K562 (cell line): Measurements from ENCODE around the gene SRCIN1.
A peak's percentile ranks its signal among the peaks of the same experiment; 100 is the strongest.

Experiments used
- NCOA6 ChIP-seq: fragments of 450-650 bp; IDR thresholded peaks from 2 replicates; pipeline ENCODE4 v1.6.1; 2017; ENCODE audit warnings: mild to moderate bottlenecking
- POLR2AphosphoS2 ChIP-seq: IDR thresholded peaks from 2 replicates; pipeline ENCODE4 v1.6.1; 2012; ENCODE audit warnings: low read length, improper control_type of control experiment
- SMC3 ChIP-seq: conservative IDR thresholded peaks from 2 replicates; pipeline ENCODE4 v1.6.1; 2011; ENCODE audit warnings: low read depth, low read length, improper control_type of control experiment; ENCODE audit not compliant: insufficient read depth
- TCF7L2 ChIP-seq: fragments of 150-350 bp; IDR thresholded peaks from 2 replicates; pipeline ENCODE4 v1.6.1; 2016; ENCODE audit warnings: low read depth, mild to moderate bottlenecking, low read length, moderate library complexity
- USF2 ChIP-seq: sonication (generic); formaldehyde crosslinking; IDR thresholded peaks from 2 replicates; pipeline ENCODE4 v1.5.0; 2020; ENCODE audit warnings: missing genetic modification reagents
- TF ChIP-seq, protein P1 (sequence below): fragments of 450-650 bp; IDR thresholded peaks from 2 replicates; pipeline ENCODE4 v1.6.1; 2018; ENCODE audit not compliant: partially characterized antibody
- TF ChIP-seq, protein P2 (sequence below), 3 experiments: IDR thresholded peaks in 2 of 3; conservative IDR thresholded peaks in 1 of 3; 2 replicates each; pipeline ENCODE4 v1.5.1; 2011 to 2012; ENCODE audit warnings: low read length in 3 of 3, mild to moderate bottlenecking in 3 of 3, control low read depth in 2 of 3, improper control_type of control experiment in 1 of 3, inconsistent platforms in 1 of 3, low read depth in 1 of 3, mixed read lengths in 1 of 3, moderate library complexity in 1 of 3; ENCODE audit not compliant: insufficient read depth in 2 of 3

- TF ChIP-seq USF2 (CRISPR knock-in tag) (no peak), TCF7L2 (no peak), SMC3 (no peak), POLR2AphosphoS2 (no peak), NCOA6 (no peak)
- TF ChIP-seq, protein P1, sequence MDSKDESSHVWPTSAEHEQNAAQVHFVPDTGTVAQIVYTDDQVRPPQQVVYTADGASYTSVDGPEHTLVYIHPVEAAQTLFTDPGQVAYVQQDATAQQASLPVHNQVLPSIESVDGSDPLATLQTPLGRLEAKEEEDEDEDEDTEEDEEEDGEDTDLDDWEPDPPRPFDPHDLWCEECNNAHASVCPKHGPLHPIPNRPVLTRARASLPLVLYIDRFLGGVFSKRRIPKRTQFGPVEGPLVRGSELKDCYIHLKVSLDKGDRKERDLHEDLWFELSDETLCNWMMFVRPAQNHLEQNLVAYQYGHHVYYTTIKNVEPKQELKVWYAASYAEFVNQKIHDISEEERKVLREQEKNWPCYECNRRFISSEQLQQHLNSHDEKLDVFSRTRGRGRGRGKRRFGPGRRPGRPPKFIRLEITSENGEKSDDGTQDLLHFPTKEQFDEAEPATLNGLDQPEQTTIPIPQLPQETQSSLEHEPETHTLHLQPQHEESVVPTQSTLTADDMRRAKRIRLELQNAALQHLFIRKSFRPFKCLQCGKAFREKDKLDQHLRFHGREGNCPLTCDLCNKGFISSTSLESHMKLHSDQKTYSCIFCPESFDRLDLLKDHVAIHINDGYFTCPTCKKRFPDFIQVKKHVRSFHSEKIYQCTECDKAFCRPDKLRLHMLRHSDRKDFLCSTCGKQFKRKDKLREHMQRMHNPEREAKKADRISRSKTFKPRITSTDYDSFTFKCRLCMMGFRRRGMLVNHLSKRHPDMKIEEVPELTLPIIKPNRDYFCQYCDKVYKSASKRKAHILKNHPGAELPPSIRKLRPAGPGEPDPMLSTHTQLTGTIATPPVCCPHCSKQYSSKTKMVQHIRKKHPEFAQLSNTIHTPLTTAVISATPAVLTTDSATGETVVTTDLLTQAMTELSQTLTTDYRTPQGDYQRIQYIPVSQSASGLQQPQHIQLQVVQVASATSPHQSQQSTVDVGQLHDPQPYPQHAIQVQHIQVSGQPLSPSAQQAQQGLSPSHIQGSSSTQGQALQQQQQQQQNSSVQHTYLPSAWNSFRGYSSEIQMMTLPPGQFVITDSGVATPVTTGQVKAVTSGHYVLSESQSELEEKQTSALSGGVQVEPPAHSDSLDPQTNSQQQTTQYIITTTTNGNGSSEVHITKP: no peak
- TF ChIP-seq, protein P2, sequence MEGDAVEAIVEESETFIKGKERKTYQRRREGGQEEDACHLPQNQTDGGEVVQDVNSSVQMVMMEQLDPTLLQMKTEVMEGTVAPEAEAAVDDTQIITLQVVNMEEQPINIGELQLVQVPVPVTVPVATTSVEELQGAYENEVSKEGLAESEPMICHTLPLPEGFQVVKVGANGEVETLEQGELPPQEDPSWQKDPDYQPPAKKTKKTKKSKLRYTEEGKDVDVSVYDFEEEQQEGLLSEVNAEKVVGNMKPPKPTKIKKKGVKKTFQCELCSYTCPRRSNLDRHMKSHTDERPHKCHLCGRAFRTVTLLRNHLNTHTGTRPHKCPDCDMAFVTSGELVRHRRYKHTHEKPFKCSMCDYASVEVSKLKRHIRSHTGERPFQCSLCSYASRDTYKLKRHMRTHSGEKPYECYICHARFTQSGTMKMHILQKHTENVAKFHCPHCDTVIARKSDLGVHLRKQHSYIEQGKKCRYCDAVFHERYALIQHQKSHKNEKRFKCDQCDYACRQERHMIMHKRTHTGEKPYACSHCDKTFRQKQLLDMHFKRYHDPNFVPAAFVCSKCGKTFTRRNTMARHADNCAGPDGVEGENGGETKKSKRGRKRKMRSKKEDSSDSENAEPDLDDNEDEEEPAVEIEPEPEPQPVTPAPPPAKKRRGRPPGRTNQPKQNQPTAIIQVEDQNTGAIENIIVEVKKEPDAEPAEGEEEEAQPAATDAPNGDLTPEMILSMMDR (IDR thresholded peaks at IDR 0.05 in 2 of 3, conservative IDR thresholded peaks at IDR 0.05 in 1 of 3; ENCODE audit: insufficient read depth in 2 of 3, low read depth in 1 of 3, low read length in 3 of 3): peak in 2 of 3 experiments; percentile 57 to 94; a peak in 4 of 6 replicates
Measured at GRCh38 chr17:38510421-38511149, 95.2 kb downstream of the SRCIN1 start.
